Cortex of kidney (tissue), 1 donor: ENCODE measurements around the gene OR2F1.
"Not testable (repeated sequence)": the region's sequence is repeated elsewhere in the genome, so short reads cannot be mapped to it uniquely, and the experiment has no call there.

ENCODE experiments used
- DNase-seq: peaks from one replicate; lab custom pipeline; 2025; lab: John Stamatoyannopoulos, UW

The OR2F1 gene

DNA sequence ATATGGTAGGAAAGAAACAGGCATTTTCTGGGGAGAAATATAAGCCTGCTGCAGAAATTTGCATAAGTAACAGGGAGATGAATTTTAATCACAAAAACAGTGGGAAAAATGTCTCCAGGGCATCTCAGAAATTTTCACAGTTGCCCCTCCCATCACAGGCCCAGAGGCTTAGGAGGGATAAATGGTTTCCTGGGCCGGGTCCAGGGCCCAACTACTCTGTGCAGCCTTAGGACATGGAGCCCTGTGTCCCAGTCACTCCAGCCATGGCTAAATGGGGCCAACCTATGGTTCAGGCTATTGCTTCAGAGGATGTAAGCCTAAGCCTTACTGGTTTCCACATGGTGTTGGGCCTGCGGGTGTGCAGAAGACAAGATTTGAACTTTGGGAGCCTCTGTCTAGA, 54.7 kb downstream of the OR2F1 start:
- DNase-seq, result no peak

DNA sequence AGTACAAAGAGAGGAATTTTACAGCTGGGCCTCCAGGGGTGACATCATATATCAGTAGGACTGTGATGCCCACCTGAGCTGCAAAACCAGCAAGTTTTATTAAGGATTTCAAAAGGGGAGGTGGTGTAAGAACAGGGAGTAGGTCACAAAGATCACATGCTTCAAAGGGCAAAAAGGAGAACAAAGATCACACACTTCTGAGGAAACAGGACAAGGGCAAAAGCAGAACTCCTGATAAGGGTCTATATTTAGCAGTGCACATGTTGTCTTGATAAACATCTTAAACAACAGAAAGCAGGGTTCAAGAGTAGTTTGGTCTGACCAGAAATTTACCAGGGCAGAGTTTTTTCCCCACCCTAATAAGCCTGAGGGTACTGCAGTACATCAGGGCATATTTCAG, 55.4 kb downstream of the OR2F1 start:
- not testable (repeated sequence) for DNase-seq

DNA sequence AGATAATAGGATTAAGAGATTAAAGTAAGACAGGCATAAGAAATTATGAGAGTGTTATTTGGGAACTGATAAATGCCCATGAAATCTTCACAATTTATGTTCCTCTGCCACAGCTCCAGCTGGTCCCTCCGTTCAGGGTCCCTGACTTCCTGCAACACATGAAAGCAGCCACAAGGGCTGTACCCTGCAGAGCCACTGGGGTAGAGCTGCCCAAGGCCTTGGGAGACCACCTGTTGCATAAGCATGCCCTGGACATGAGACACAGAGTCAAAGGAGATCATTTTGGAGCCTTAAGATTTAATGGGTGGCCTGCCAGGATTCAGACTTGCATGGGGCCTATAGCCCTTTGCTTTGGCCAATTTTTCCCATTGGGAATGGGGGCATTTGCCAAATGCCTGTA, 56.2 kb downstream of the OR2F1 start:
- not testable (repeated sequence) for DNase-seq

DNA sequence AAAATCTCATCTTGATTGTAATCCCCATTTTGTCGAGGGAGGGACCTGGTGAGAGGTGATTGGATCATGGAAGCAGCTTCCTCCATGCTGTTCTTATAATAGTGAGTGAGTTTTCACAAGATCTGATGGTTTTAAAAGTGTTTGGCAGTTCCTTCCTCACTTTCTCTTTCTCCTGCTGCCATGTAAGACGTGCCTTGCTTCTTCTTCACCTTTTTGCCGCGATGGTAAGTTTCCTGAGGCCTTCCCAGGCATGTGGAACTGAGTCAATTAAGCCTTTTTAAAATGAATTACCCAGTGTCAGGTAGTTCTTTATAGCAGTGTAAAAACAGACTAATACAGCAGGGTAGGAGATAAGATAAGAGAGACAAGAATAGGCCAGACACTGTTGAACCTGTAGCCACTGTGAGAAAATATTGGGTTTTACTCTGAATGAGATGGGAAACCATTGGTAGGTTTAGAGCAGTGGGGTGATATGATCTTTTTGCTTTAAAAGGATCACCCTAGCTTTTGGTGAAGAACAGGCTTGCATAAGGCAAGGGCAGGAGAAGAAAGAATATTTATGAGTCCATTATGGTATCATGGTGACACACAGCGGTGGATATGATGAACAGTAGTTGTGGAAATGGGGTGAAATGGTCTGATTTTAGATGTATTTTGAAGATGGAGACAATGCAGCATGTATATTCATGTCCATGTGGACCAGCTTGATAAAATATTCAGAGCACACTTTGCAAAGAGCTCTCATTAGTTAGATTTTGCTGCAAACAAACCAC, 57.0 kb downstream of the OR2F1 start:
- DNase-seq, result no peak
